ENCODE results near the gene EFNB1. TPM values are rescaled to one million over a fixed set of nuclear protein-coding genes. Genes with fewer than 3 reads are reported as not detected.
"Not testable (repeated sequence)": the region's sequence is repeated elsewhere in the genome, so short reads cannot be mapped to it uniquely, and the experiment has no call there.

EFNB1 gene
- total RNA-seq = 10 to 100 TPM; 54.1 to 85.3 (median 69.0) TPM

- TF ChIP-seq CTCF (IDR thresholded peaks at IDR 0.05) = no peak
- peak; percentile 98 for TF ChIP-seq POLR2A (IDR thresholded peaks at IDR 0.05)
- TF ChIP-seq EP300 (IDR thresholded peaks at IDR 0.05; ENCODE audit: low read depth) = no peak
- TF ChIP-seq POLR2AphosphoS5 (IDR thresholded peaks at IDR 0.05) = peak; percentile 99
- Histone ChIP-seq H3K9me3 (no peaks in the 10 kb centered on the region), H3K27me3 (no peaks in the 10 kb centered on the region), H3K4me1 (peaks cover 0 to 22% (median 11%) of the 10 kb centered on the region in 4 donors), H3K4me3 (peak within 1 kb of the TSS; percentile 58 to 90 (median 72)), H3K36me3 (no peaks in the 10 kb centered on the region), H3K27ac (peak within 1 kb of the TSS; percentile 84 to 94 (median 87))
- peak; percentile 93 for DNase-seq
- in situ Hi-C loops (cut with MboI; ENCODE audit: low pct_ligation_motif_present in 1 of 4, low pct_unique_long_range_greater_than_20kb in 1 of 4, low sequenced_read_pairs in 3 of 4) = loop anchor here in 3 of 4 donors (5.0 to 10.0 kb wide), 3 partner anchors 388 to 456 kb away; no protein-coding TSS in a partner anchor
- 43% methylated on average over 79 of the region's 82 CpGs; no CpG with 5 or more reads in 1 of the 2 donors for WGBS, 2 donors (ENCODE audit: low coverage in 1 of 2)
- intact Hi-C loops (cut with DNase I; ENCODE audit: low total_unique reads) = loop anchor here (10.0 kb wide), 1 partner anchor 556 kb away; no protein-coding TSS in a partner anchor
These were observed at the start of gene EFNB1 for GRCh38 chrX:68828740-68829581. Gene EFNB1, plus strand, starts transcription at chrX:68829021. Its CDS starts 756 bp downstream, at chrX:68829777.

GRCh38 chrX:68781295-68781694, 47.5 kb upstream of the EFNB1 start:
- H3K36me3 ChIP-seq; H3K27ac ChIP-seq; in situ Hi-C loops (cut with MboI; ENCODE audit: low pct_ligation_motif_present in 1 of 4, low pct_unique_long_range_greater_than_20kb in 1 of 4, low sequenced_read_pairs in 3 of 4); H3K9me3 ChIP-seq; intact Hi-C loops (cut with DNase I; ENCODE audit: low total_unique reads); DNase-seq; H3K4me3 ChIP-seq; H3K4me1 ChIP-seq; H3K27me3 ChIP-seq: not testable (repeated sequence)
- WGBS, 2 donors (ENCODE audit: low coverage in 1 of 2) = 91% methylated on average over 4 of the region's 4 CpGs; no CpG with 5 or more reads in 1 of the 2 donors

- Histone ChIP-seq H3K27ac (no peak overlapping the region), H3K27me3 (no peaks in the 10 kb centered on the region), H3K36me3 (no peaks in the 10 kb centered on the region), H3K4me3 (no peak overlapping the region), H3K9me3 (no peaks in the 10 kb centered on the region), H3K4me1 (no peaks in the 10 kb centered on the region)
- in situ Hi-C loops (cut with MboI; ENCODE audit: low pct_ligation_motif_present in 1 of 4, low pct_unique_long_range_greater_than_20kb in 1 of 4, low sequenced_read_pairs in 3 of 4) = no loop called here
- no peak for TF ChIP-seq POLR2AphosphoS5 (IDR thresholded peaks at IDR 0.05)
- TF ChIP-seq POLR2A (IDR thresholded peaks at IDR 0.05) = no peak
- TF ChIP-seq CTCF (IDR thresholded peaks at IDR 0.05) = no peak
- no peak for TF ChIP-seq EP300 (IDR thresholded peaks at IDR 0.05; ENCODE audit: low read depth)
- intact Hi-C loops (cut with DNase I; ENCODE audit: low total_unique reads) = no loop called here
- DNase-seq = no peak
- whole genome bisulfite sequencing, 2 donors (ENCODE audit: low coverage in 1 of 2) = 76% methylated on average over 10 of the region's 10 CpGs; no CpG with 5 or more reads in 1 of the 2 donors
These were observed 44.0 kb upstream of the EFNB1 start for GRCh38 chrX:68784816-68785215.

GRCh38 chrX:68786581-68786980, 42.2 kb upstream of the EFNB1 start:
- H3K4me1 ChIP-seq; H3K27me3 ChIP-seq; H3K36me3 ChIP-seq; H3K27ac ChIP-seq; DNase-seq; in situ Hi-C loops (cut with MboI; ENCODE audit: low pct_ligation_motif_present in 1 of 4, low pct_unique_long_range_greater_than_20kb in 1 of 4, low sequenced_read_pairs in 3 of 4); H3K4me3 ChIP-seq; H3K9me3 ChIP-seq; intact Hi-C loops (cut with DNase I; ENCODE audit: low total_unique reads): not testable (repeated sequence)
- WGBS, 2 donors (ENCODE audit: low coverage in 1 of 2) = 60 to 81% methylated on average over 2 to 4 of the region's 4 CpGs

GRCh38 chrX:68789966-68790365, 38.9 kb upstream of the EFNB1 start:
- no peaks in the 10 kb centered on the region for H3K36me3 ChIP-seq
- no peak overlapping the region for H3K27ac ChIP-seq
- DNase-seq = no peak
- TF ChIP-seq CTCF (IDR thresholded peaks at IDR 0.05) (no peak), POLR2AphosphoS5 (IDR thresholded peaks at IDR 0.05) (no peak), POLR2A (IDR thresholded peaks at IDR 0.05) (no peak)
- H3K4me3 ChIP-seq = no peak overlapping the region
- in situ Hi-C loops (cut with MboI; ENCODE audit: low pct_ligation_motif_present in 1 of 4, low pct_unique_long_range_greater_than_20kb in 1 of 4, low sequenced_read_pairs in 3 of 4) (no loop called here), intact Hi-C loops (cut with DNase I; ENCODE audit: low total_unique reads) (no loop called here)
- 74% methylated on average over 3 of the region's 3 CpGs; no CpG with 5 or more reads in 1 of the 2 donors for WGBS, 2 donors (ENCODE audit: low coverage in 1 of 2)
- no peaks in the 10 kb centered on the region for H3K27me3 ChIP-seq
- H3K9me3 ChIP-seq = no peaks in the 10 kb centered on the region
- H3K4me1 ChIP-seq = no peaks in the 10 kb centered on the region
